RPMI7951 (cell line): ENCODE results near the gene FAM90A26. TPM values are rescaled to one million over a fixed set of nuclear protein-coding genes. Genes with fewer than 3 reads are reported as not detected.
"Not testable (repeated sequence)": the region's sequence is repeated elsewhere in the genome, so short reads cannot be mapped to it uniquely, and the experiment has no call there.

Source experiments
- DNase-seq: peaks from one replicate; pipeline ENCODE4 v3.0.0-alpha.2; 2012; ENCODE audit warnings: low read depth
- total RNA-seq: library from RNA; depleted of rRNA; stranded (reverse); fragments of >200 nt; shearing (Covaris generic); gene quantifications from 2 replicates; pipeline ENCODE4 v1.2.3, GENCODE V29; 2014; rRNA removed

FAM90A26 gene
- total RNA-seq, 1 experiment from 2014 or later = not detected

DNA sequence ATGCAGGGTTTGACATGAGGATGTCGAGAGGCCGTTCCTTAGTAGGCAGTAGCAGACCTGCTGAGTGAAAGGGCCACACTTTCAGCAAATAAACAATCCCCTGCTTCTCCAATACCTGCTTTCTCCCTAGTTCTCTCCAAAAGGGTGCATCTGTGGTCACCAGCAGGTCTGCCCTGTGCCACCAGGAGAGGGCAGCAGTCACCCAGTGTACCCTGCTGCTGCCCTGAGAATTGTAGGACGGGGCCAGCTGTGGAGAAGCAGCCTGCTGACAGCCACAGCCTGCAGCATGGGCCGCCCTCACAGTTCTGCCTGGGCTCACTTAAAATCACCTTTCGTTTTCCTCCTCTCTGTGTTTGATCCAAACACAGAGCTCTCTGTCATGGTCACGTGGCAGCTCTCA is 11.8 kb upstream of the FAM90A26 start:
- DNase-seq = not testable (repeated sequence)

DNA sequence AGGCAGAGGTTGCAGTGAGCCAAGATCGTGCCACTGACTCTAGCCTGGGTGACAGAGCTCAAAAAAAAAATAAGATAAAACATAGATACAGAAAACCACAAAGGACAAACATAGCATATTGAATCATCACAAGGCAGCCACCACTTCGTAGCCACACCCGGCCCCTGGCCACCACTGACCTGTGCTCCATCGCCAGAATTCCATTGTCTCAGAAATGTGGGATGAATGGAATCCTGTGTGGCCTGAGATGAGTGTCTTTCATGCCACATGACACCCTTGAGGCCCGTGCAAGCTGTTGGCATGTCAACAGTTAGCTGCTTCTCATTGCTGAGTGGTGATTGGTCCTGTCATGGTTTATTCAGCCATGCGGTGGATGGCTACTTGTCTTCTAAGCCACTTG is 10.2 kb upstream of the FAM90A26 start:
- DNase-seq = not testable (repeated sequence)

- DNase-seq = not testable (repeated sequence)
Observed at GRCh38 chr4:9165990-9166389, 4.2 kb upstream of the FAM90A26 start.

DNA sequence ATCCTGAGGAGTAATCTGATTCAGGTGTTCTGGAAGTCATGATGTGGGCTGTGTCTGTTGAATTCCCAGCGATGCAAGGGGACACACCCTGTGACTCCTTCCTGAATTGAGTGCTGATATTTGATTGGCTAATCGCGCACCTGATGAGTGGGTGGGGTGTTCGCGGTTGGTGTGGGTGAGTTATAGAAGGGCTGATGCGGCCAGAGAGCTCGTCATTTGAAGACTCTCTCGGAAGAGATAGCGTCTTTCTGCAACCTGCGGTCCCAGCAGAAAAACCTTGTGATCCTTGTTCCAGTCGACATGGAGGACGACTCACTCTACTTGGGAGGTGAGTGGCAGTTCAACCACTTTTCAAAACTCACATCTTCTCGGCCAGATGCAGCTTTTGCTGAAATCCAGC is 40.1 kb downstream of the FAM90A26 start, which contains the start of gene USP17L10:
Gene USP17L10 (plus strand): TSS at position 301 of the 400 bp plus-strand sequence. CDS start 0 bp downstream, at position 301.
- not testable (repeated sequence) for DNase-seq

- not testable (repeated sequence) for DNase-seq
Observed at GRCh38 chr4:9214701-9215100, 44.5 kb downstream of the FAM90A26 start.

DNA sequence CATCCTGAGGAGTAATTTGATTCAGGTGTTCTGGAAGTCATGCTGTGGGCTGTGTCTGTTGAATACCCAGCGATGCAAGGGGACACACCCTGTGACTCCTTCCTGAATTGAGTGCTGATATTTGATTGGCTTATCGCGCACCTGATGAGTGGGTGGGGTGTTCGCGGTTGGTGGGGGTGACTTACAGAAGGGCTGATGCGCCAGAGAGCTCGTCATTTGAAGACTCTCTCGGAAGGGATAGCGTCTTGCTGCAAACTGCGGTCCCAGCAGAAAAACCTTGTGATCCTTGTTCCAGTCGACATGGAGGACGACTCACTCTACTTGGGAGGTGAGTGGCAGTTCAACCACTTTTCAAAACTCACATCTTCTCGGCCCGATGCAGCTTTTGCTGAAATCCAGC is 44.9 kb downstream of the FAM90A26 start, which contains the start of gene USP17L11:
Gene USP17L11 (plus strand): TSS at position 301 of the 400 bp plus-strand sequence. CDS start 0 bp downstream, at position 301.
- DNase-seq = not testable (repeated sequence)

GRCh38 chr4:9219852-9220251 is 49.6 kb downstream of the FAM90A26 start, which contains the start of gene USP17L12:
Gene USP17L12, plus strand, starts transcription at chr4:9220152. Its CDS starts 0 bp downstream, at chr4:9220152.
- DNase-seq = not testable (repeated sequence)

GRCh38 chr4:9224596-9224995 is 54.4 kb downstream of the FAM90A26 start, which contains the start of gene USP17L13:
Gene USP17L13, plus strand, starts transcription at chr4:9224896. Its CDS starts 0 bp downstream, at chr4:9224896.
- not testable (repeated sequence) for DNase-seq

Other genes with a start within 250 kb of the FAM90A26 start
- not detected in 2 replicates for gene USP17L10, start 40.2 kb downstream of the FAM90A26 start, total RNA-seq
- not detected in 2 replicates for gene USP17L11, start 45.0 kb downstream of the FAM90A26 start, total RNA-seq
- not detected in 2 replicates for gene USP17L12, start 49.7 kb downstream of the FAM90A26 start, total RNA-seq
- not detected in 2 replicates for gene USP17L13, start 54.5 kb downstream of the FAM90A26 start, total RNA-seq
- not detected in 2 replicates for gene USP17L15, start 64.0 kb downstream of the FAM90A26 start, total RNA-seq
- gene USP17L17, start 73.5 kb downstream of the FAM90A26 start, total RNA-seq = not detected in 2 replicates
- not detected in 2 replicates for gene USP17L18, start 78.2 kb downstream of the FAM90A26 start, total RNA-seq
- gene USP17L19, start 83.0 kb downstream of the FAM90A26 start, total RNA-seq = not detected in 2 replicates
- not detected in 2 replicates for gene USP17L20, start 87.7 kb downstream of the FAM90A26 start, total RNA-seq
- gene USP17L21, start 92.5 kb downstream of the FAM90A26 start, total RNA-seq = not detected in 2 replicates
- gene USP17L22, start 97.2 kb downstream of the FAM90A26 start, total RNA-seq = not detected in 2 replicates
- not detected in 2 replicates for gene USP17L24, start 154.8 kb downstream of the FAM90A26 start, total RNA-seq
- not detected in 2 replicates for gene USP17L25, start 159.5 kb downstream of the FAM90A26 start, total RNA-seq
- not detected in 2 replicates for gene USP17L26, start 164.2 kb downstream of the FAM90A26 start, total RNA-seq
- gene USP17L5, start 169.0 kb downstream of the FAM90A26 start, total RNA-seq = not detected in 2 replicates
- gene USP17L27, start 173.7 kb downstream of the FAM90A26 start, total RNA-seq = not detected in 2 replicates
- not detected in 2 replicates for gene USP17L28, start 178.5 kb downstream of the FAM90A26 start, total RNA-seq
- not detected in 2 replicates for gene USP17L29, start 183.2 kb downstream of the FAM90A26 start, total RNA-seq
- not detected in 2 replicates for gene USP17L30, start 192.7 kb downstream of the FAM90A26 start, total RNA-seq